Mononuclear cell (primary cell): ENCODE data around the gene GFOD1. TPM values are rescaled to one million over a fixed set of nuclear protein-coding genes. Genes with fewer than 3 reads are reported as not detected.

Experiments used
- H3K27me3 ChIP-seq: 2 replicates; pipeline ENCODE4 v1.6.0; 2011; ENCODE audit warnings: low read length, control low read depth; ENCODE audit not compliant: insufficient read depth
- H3K4me1 ChIP-seq: 2 replicates; pipeline ENCODE4 v1.5.1; 2011; ENCODE audit warnings: mild to moderate bottlenecking, low read length, control low read depth; ENCODE audit not compliant: insufficient read depth
- H3K4me3 ChIP-seq: 2 replicates; pipeline ENCODE4 v1.5.1; 2011; ENCODE audit warnings: mild to moderate bottlenecking, low read length, moderate library complexity
- H3K9me3 ChIP-seq: 2 replicates; pipeline ENCODE4 v1.5.1; 2011; ENCODE audit warnings: low read depth, mild to moderate bottlenecking, control low read depth, low read length
- total RNA-seq: library from RNA; depleted of rRNA; stranded (reverse); fragments of >200 nt; gene quantifications from one replicate; pipeline ENCODE4 v1.2.3, GENCODE V29; 2012

GFOD1 gene
- total RNA-seq, 1 donor, result 10.3 TPM

DNA sequence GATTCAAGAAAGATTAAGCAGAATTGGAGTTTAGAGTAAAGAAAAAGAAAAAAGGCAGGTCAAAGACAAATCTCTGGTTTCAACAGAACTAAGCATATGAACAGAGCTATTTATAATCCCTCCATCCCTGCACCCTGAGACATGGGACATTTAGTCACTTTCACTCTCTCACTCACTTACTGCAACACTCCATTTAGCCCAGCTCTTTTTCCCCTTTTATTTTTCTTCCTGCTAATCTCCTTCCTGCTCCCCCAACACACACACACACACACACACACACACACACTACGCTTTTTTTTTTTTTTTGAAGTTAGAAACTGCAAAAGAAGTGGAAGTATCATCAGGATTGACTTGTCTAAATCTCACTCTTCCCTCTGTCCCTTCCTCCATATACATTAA is 113.9 kb downstream of the GFOD1 start:
- peaks cover 14% of the 10 kb centered on the region for H3K4me1 ChIP-seq
- no peak overlapping the region for H3K4me3 ChIP-seq
- H3K27me3 ChIP-seq, result no peaks in the 10 kb centered on the region
- no peaks in the 10 kb centered on the region for H3K9me3 ChIP-seq

DNA sequence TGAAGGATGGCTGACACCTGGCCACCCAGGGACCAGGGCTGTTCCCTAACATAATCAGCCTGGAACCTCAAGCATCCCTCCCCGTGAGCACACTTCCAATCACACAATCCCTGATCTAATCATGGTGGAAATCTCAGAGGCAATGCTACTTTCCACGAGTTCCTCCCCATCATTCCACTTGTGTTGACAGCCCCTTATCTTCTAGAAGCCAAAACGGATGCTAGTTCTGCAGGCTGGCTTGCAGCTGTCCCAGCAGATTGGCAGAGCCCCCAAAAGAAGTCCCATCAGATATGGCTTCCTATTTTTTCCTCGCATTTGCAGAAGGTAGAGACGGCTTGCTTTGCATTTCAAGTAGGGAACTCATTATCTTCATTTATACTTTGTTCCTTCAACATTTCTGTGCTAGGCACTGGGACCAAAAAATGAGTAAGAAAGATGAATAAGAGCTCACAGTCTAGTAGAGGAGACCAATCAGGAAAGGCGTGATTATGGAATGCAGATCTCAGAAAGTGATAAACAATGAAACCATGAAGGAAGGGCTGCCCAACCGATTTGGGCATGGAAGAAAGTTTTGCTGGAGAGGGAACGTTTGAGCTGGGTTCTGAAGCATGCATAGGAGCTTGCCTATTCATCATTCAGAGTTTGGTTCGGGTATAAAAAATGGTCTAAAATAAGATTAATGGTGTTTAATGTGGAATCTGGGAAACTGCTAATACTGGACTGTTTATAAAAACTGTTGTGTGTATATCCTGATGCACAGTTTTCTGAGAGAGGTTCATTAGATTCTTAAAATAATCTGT is 114.5 kb downstream of the GFOD1 start:
- Histone ChIP-seq H3K4me1 (peaks cover 9% of the 10 kb centered on the region), H3K4me3 (no peak overlapping the region), H3K27me3 (no peaks in the 10 kb centered on the region), H3K9me3 (no peaks in the 10 kb centered on the region)

DNA sequence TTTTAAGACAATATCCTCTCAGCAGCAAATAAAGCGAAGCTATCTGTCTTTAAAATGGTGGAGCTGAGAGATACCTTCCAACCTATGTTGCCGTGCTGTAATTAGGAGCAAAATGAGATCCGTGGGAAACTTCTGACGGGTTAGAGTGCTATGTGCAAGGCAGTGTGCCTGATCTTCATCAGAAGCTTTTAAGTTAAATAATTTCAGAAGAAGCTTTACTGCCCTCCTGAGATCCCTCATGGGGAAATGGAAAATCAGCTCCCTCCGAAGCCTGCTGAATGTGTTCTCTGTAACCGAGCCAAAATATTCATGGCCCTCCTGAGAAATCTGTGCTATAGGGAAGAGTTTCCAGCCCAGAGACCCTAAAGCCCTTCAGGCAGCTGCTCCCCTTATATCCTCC is 115.3 kb downstream of the GFOD1 start:
- Histone ChIP-seq H3K4me3 (no peak overlapping the region), H3K9me3 (no peaks in the 10 kb centered on the region)

DNA sequence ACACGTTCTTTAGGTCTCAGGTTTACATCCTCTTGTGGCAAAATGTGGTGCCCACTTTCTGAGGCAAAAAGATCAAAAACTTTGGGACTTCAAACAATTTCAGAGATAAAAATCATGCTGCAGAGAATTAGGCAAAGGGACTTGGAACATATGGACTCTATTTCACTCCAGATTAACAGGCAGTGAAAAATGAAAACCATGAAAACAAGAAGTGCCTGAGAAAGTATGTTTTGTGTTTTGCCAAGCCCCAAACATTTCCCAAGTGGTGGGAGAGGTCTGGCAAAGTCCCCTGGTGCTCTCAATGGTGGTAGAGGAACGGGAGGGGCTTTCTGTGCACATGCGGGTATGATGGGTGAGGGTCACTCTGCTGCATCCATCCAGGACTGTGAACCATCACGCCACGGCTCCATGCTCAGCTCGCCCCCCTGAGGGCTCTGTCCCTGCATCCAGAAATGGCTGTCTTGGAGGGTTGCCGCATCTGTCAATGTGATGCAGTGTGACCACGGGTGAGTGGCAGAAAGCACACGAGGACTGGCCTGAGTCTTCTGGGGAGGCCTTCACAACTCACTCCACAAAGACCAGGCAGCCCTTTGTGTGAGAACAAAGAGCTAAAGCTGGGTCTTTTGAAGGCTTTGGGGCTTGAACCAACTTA is 115.9 kb downstream of the GFOD1 start:
- no peaks in the 10 kb centered on the region for H3K27me3 ChIP-seq
- H3K4me1 ChIP-seq, result no peaks in the 10 kb centered on the region

More for the DNA sequence above, 115.3 kb downstream of the GFOD1 start:
- H3K4me1 ChIP-seq, result peaks cover 1% of the 10 kb centered on the region
- H3K27me3 ChIP-seq, result no peaks in the 10 kb centered on the region

DNA sequence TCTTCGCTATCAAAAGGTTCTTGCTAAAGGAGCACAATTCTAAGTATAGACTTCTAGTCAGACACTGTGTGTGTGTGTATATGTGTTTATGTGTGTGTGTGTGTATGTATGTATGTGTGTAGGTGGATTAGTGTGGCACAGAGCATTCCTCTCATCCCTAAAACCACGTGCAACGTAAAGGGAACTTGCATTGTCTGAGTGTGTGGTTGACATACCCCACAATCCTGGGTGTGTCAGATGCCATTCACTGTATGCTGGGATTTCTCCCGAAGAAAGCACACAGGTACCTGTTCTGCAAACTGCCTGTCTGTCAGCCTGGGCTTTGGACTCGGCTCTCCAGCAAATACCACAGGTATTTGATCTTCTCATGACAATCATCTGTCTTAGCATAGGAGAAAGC is 116.8 kb downstream of the GFOD1 start:
- Histone ChIP-seq H3K9me3 (no peaks in the 10 kb centered on the region), H3K4me1 (no peaks in the 10 kb centered on the region), H3K4me3 (no peak overlapping the region), H3K27me3 (no peaks in the 10 kb centered on the region)

More for the DNA sequence above, 115.9 kb downstream of the GFOD1 start:
- no peak overlapping the region for H3K4me3 ChIP-seq
- no peaks in the 10 kb centered on the region for H3K9me3 ChIP-seq

DNA sequence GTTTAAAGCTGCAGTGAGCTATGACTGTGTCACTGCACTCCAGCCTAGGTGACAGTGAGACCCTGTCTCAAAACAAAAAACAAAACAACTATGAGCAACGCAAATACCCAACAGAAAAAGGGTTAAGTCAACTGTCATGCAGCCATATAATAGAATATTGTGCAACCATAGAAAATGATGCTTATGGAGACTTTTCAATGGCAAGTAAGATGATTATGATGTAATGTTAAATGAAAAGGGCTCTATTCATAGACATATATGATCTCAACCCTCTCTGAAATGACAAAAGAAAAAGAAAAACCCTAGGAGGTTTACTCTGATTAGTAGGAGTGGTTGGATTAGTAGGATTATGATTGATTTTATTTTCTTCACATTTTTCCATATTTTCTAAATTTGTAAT is 117.8 kb downstream of the GFOD1 start:
- H3K4me3 ChIP-seq, result no peak overlapping the region
- no peaks in the 10 kb centered on the region for H3K9me3 ChIP-seq
- H3K4me1 ChIP-seq, result no peaks in the 10 kb centered on the region
- H3K27me3 ChIP-seq, result no peaks in the 10 kb centered on the region

DNA sequence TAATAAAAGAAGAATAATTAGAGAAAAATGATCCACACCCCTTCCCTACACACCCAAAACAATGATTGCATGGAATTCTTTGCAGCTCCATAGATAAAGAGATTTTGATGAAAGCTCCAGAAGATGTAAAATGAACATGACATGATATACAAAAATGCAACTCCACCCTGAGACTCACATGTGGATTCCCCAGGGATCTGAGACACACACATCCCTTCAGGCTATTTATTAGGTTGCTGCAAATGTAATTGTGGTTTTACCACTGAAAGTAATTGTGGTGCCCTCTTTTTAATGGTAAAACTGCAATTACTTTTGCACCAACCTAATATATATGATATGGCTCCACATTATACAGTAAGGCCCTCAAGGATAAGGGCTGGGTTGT is 118.7 kb downstream of the GFOD1 start:
- Histone ChIP-seq H3K4me1 (peaks cover 8% of the 10 kb centered on the region), H3K4me3 (no peak overlapping the region), H3K9me3 (no peaks in the 10 kb centered on the region), H3K27me3 (no peaks in the 10 kb centered on the region)

DNA sequence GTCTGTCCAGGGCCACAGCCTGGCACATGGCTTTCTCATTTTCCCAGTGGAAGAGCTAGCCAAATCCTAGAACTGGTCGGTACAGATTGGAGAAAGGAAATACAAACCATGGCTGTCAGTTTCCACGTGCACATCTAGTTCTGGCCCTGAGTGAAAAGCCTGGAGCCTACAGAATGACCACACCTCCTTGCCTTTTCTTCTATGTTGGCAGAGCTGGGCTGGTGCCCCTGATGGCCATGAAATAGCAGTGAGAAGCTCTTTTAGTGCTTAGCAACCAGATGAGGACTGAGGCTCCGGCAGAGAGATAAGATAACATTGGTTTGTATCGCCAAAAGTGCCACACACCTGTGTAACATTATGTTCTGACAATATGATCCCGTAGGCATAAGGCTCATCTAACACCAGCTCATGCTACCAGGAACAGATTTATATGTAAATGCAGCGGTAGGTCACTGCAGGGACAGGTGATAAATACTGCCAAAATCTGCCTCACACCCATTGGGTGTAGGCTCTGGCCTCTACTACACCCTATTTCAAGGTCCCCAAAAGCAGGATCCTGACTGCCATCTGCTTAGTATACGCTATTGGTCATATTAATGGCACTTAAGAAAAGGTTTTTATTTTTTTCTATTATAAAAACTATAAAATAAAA is 119.2 kb downstream of the GFOD1 start:
- Histone ChIP-seq H3K4me3 (no peak overlapping the region), H3K9me3 (no peaks in the 10 kb centered on the region)

DNA sequence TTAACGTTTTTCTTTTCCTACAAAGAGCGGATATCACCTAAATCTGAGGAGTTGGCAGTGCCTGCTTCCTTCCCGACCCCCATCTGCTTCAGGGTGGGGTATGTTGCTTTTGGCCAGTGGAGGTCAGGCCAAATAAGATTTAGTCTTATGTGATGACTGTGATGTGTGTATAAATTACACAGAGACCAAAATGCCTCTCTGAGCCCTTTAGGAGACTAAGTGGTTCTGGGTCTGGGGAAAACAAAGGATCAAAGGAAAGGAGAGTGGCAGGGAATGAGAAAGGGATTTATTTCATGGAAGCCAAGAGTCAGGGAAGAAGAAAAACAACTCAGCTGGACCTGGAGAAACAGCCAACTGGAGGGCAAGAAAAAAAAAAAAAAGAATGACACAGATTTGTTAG is 120.0 kb downstream of the GFOD1 start:
- no peaks in the 10 kb centered on the region for H3K27me3 ChIP-seq
- H3K4me1 ChIP-seq, result peaks cover 11% of the 10 kb centered on the region
- no peak overlapping the region for H3K4me3 ChIP-seq
- no peaks in the 10 kb centered on the region for H3K9me3 ChIP-seq

More for the DNA sequence above, 119.2 kb downstream of the GFOD1 start:
- peaks cover 11% of the 10 kb centered on the region for H3K4me1 ChIP-seq
- no peaks in the 10 kb centered on the region for H3K27me3 ChIP-seq

DNA sequence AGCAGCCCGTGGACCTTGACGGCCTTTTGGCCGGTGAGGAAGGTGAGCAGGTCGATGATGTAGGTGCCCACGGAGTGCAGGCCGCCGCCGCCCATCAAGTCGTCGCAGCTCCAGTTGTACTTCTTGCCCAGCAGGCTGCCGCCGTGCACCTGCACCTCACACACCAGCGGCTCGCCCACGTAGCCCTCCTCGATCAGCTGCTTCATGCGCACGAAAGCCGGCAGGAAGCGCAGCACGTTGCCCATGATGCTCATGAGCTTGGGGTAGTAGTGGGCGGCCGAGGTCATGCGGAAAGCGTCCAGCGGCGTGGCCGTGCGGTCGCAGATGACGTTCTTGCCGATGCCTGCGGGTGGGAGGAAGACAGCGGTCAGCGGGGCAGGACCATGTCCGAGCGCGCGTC is 122.1 kb downstream of the GFOD1 start:
- Histone ChIP-seq H3K27me3 (no peaks in the 10 kb centered on the region), H3K4me3 (no peak overlapping the region), H3K4me1 (peaks cover 20% of the 10 kb centered on the region), H3K9me3 (no peaks in the 10 kb centered on the region)

DNA sequence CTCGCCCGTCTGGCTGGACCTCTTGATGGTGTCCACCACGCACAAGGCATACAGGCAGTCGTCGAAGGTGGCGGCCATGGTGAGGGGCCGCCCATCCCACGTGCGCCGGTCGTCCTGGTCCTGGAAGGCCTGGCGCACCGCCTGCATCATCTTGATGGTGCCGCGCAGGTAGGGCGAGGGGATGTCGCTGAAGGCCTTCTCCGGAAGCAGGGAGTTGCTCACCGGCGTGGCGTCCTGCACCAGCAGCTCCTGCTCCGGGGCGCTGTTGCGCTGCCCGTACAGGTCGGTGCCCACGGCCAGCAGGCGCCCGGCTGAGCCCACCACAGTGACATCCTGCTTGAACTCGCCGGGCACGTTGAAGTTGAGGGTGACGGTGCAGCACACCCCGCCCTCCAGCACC is 122.6 kb downstream of the GFOD1 start:
- H3K27me3 ChIP-seq, result no peaks in the 10 kb centered on the region
- H3K4me1 ChIP-seq, result peaks cover 25% of the 10 kb centered on the region
- no peak overlapping the region for H3K4me3 ChIP-seq
- H3K9me3 ChIP-seq, result no peaks in the 10 kb centered on the region

DNA sequence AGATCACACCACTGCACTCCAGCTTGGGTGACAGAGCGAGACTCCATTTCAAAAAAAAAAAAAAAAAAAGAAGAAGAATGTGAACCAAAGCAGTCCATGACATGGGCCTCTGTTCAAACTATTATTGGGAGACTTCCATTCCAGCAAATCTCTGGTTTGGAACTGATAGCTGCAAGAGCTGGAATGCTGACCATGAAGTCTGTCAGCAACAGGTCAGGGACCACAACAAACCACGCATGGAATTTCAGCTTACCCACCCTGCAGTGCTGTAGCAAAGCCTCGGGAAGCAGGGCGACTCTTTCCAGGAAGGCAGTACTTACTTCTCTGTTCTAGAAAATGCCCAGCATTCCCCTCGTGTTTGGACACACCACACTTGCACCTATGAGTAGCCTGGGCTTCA is 125.0 kb downstream of the GFOD1 start:
- no peaks in the 10 kb centered on the region for H3K27me3 ChIP-seq
- H3K4me3 ChIP-seq, result no peak overlapping the region
- H3K4me1 ChIP-seq, result peaks cover 30% of the 10 kb centered on the region
- no peaks in the 10 kb centered on the region for H3K9me3 ChIP-seq

DNA sequence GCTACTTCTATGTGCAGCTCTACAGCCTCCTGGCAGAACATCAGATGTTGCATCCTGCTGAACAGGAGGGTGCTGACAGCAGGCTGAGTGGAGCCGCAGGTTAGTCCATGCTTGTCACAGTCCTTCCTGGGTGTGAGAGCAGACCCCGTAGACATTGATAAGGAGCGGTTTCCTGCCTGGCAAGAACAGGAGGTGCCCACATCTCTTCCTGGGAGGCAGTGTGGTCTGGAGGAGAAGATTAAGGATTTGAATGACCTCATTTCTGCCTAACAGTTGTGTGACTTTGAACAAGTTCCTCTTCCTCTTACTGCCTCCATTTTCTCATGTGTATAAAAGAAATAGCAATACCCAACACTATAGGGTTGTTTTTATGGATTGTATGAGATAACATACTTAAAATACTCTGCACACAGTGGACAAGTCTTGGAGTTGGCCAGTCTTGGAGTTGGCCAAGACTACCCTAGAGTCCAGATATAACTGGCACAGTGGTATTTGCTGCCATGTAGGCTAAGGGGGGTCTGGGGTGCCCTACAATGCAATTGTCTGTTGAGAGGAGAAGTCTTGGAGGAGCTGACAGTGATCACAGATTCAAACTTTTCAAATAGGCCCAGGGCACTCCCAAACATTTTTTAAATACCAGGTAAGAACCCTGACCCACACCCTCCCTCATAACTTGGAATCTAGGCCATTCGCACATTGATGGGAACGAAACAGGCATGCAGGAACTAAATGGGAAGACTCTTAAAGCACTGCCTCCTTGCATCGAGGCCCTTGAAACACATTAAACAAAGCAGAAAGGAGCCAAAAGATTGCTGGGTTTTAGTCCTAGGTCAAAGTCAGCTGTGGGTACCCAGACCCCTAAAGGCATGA is 126.5 kb downstream of the GFOD1 start:
- Histone ChIP-seq H3K4me3 (no peak overlapping the region), H3K4me1 (peaks cover 45% of the 10 kb centered on the region), H3K27me3 (no peaks in the 10 kb centered on the region), H3K9me3 (no peaks in the 10 kb centered on the region)

DNA sequence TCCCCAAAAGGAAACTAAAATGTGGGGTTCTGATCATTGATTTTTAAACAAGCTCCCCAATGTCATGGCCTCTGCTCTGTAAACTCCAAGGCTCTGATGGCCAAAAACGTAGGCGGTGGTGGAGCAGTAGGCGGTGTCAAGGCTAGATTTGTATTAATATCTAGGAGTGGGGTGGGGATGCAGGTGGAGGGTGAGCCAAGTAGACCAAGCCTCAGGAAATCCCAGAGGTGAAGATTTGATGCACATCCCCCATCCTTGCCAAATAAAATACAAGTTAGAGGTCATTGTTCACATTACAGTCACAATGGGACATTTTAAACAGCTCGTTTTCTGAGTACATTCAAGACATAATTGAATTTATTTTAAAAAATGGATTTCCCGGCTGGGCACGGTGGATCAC is 128.1 kb downstream of the GFOD1 start:
- Histone ChIP-seq H3K9me3 (no peaks in the 10 kb centered on the region), H3K27me3 (no peaks in the 10 kb centered on the region), H3K4me3 (no peak overlapping the region), H3K4me1 (peaks cover 59% of the 10 kb centered on the region)

DNA sequence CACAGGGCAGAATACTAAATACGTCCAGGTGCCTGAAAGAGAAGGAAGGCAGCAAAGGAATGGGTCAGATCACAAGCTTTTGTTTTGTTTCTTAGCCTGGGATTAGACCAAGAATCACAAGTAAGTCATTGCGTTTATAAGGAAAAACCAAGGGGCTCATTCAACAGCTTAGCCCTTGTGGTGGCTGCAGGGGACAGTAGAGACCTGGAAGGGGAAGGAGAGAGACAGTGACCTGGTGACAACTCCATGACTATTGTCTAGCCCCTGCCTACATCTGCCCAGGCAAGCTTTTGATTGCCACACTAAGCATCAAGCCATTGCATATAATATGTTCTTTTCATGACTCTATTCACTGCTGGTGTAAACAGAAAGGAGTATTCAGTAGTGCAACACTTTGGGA is 128.9 kb downstream of the GFOD1 start:
- Histone ChIP-seq H3K27me3 (no peaks in the 10 kb centered on the region), H3K9me3 (no peaks in the 10 kb centered on the region), H3K4me1 (peaks cover 59% of the 10 kb centered on the region), H3K4me3 (no peak overlapping the region)
